Activated B cell treated with CpG ODN at 0.5 μM for 24 hours (primary cell): ENCODE results near the gene CYB561D1. TPM values are rescaled to one million over a fixed set of nuclear protein-coding genes. Genes with fewer than 3 reads are reported as not detected.

Experiments used
- ATAC-seq: fragments of 200-7000 bp; cut with Tn5 transposase; one replicate; pipeline ENCODE4 v1.10.0; 2021; ENCODE audit warnings: low read depth, mild to moderate bottlenecking, moderate library complexity
- CTCF ChIA-PET: fragments of 350-600 bp; sonication (Branson Sonifier 250); formaldehyde crosslinking; loops from one replicate; lab custom pipeline; 2021; ENCODE audit warnings: antibody characterized with exemption; lab: Charles Lee
- POLR2A ChIA-PET: fragments of 350-600 bp; sonication (Branson Sonifier 250); formaldehyde crosslinking; loops from one replicate; lab custom pipeline; 2021; ENCODE audit warnings: antibody characterized with exemption; lab: Charles Lee
- DNase-seq: peaks from one replicate; pipeline ENCODE4 v3.0.0; 2022
- H3K27ac Mint-ChIP-seq: one replicate; pipeline ENCODE4 v1.8.0; 2020; ENCODE audit warnings: mixed read lengths
- H3K27me3 Mint-ChIP-seq: one replicate; pipeline ENCODE4 v1.8.0; 2021; ENCODE audit warnings: mixed read lengths
- H3K36me3 Mint-ChIP-seq: one replicate; pipeline ENCODE4 v1.8.0; 2021; ENCODE audit warnings: low read depth, mixed read lengths
- H3K4me1 Mint-ChIP-seq: one replicate; pipeline ENCODE4 v1.8.0; 2021; ENCODE audit warnings: mixed read lengths
- H3K4me3 Mint-ChIP-seq: one replicate; pipeline ENCODE4 v1.8.0; 2020; ENCODE audit warnings: mild to moderate bottlenecking, mixed read lengths
- H3K9me3 Mint-ChIP-seq: one replicate; pipeline ENCODE4 v1.8.0; 2020; ENCODE audit warnings: mixed read lengths
- intact Hi-C: fragments of 100-400 bp; cut with micrococcal nuclease; formaldehyde crosslinking; loops from one replicate; pipeline ENCODE4 v1.15.1; 2024
- total RNA-seq: library from RNA; stranded (reverse); gene quantifications from 2 replicates; pipeline ENCODE4 v1.2.3, GENCODE V29; 2022
- TF ChIP-seq, protein P1 (sequence below): fragments of 200-600 bp; IDR thresholded peaks from one replicate; pipeline ENCODE4 v1.8.0; 2022; ENCODE audit warnings: antibody characterized with exemption, mild to moderate bottlenecking

The CYB561D1 gene
- total RNA-seq, 1 donor from 2014 or later, result 18.1 TPM

DNA sequence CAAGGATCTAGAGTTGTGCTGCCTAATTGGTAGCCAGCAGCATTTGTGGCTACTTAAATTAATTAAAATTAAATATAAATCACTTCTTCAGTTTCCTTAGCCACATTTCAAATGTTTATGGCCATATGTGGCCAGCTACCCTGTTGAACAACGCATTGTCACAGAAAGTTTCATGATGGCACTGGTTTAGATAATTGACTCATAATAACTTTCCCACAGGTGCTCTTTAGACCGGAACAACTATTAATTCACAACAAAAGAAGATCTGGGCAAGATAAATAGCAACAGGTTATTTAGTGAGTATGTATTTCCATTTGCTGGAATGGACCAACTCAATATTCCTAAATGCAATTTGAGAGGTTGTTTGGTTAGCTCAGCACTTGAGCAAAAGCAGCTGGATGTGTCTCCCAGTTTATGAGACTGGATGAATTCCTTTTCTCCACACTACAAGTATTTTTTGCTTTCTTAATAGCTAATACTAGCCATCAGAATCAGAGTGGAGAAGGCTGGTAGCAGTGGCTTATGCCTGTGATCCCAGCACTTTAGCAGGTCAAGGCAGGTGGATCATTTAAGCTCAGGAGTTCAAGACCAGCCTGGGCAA lies 19.3 kb downstream of the CYB561D1 start:
- ChIA-PET CTCF (interaction anchor here (1.0 to 1.4 kb wide), 2 partner anchors 19 to 22 kb away, joined by 4 to 8 read pairs; no protein-coding TSS in a partner anchor), POLR2A (interaction anchor here (0.6 kb wide), 1 partner anchor 227 kb away, joined by 5 read pairs; no protein-coding TSS in a partner anchor)
- intact Hi-C loops, result no loop called here
- peaks cover 15% of the 10 kb centered on the region for H3K4me1 Mint-ChIP-seq
- DNase-seq (no peak), ATAC-seq (no peak)
- peaks cover 14% of the 10 kb centered on the region for H3K27me3 Mint-ChIP-seq
- no peaks in the 10 kb centered on the region for H3K9me3 Mint-ChIP-seq
- TF ChIP-seq, protein P1, sequence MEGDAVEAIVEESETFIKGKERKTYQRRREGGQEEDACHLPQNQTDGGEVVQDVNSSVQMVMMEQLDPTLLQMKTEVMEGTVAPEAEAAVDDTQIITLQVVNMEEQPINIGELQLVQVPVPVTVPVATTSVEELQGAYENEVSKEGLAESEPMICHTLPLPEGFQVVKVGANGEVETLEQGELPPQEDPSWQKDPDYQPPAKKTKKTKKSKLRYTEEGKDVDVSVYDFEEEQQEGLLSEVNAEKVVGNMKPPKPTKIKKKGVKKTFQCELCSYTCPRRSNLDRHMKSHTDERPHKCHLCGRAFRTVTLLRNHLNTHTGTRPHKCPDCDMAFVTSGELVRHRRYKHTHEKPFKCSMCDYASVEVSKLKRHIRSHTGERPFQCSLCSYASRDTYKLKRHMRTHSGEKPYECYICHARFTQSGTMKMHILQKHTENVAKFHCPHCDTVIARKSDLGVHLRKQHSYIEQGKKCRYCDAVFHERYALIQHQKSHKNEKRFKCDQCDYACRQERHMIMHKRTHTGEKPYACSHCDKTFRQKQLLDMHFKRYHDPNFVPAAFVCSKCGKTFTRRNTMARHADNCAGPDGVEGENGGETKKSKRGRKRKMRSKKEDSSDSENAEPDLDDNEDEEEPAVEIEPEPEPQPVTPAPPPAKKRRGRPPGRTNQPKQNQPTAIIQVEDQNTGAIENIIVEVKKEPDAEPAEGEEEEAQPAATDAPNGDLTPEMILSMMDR, result no peak
- H3K27ac Mint-ChIP-seq, result no peak overlapping the region
- H3K36me3 Mint-ChIP-seq, result no peaks in the 10 kb centered on the region
- no peak overlapping the region for H3K4me3 Mint-ChIP-seq

DNA sequence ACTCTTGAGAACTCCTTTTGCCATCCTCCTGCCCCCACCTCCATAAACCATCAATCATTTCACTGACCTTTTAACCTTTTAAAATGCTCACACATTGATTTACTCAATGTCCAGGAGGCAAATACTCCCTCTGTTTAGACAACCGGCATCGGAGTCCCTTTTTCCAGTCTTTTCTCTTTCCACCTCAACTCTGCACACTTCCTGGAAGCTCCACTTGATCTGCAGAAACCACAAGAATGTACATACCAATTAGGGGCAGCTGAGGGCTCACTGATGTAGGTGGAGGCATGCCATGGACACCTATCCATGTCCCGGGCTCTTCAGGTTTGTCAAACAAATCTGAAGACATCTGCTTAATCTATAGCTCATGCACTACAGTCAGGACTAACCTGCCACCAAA lies 21.0 kb downstream of the CYB561D1 start:
- Mint-ChIP-seq H3K4me1 (peaks cover 7% of the 10 kb centered on the region), H3K27ac (no peak overlapping the region), H3K9me3 (no peaks in the 10 kb centered on the region), H3K4me3 (no peak overlapping the region), H3K27me3 (peaks cover 8% of the 10 kb centered on the region), H3K36me3 (no peaks in the 10 kb centered on the region)
- ATAC-seq, result no peak
- TF ChIP-seq, protein P1, result no peak
- no peak for DNase-seq
- intact Hi-C loops, result no loop called here
- ChIA-PET POLR2A (no interaction called here), CTCF (interaction anchor here (2.2 to 3.8 kb wide), 3 partner anchors 17 to 23 kb away, joined by 7 to 15 read pairs (median 12); no protein-coding TSS in a partner anchor)

DNA sequence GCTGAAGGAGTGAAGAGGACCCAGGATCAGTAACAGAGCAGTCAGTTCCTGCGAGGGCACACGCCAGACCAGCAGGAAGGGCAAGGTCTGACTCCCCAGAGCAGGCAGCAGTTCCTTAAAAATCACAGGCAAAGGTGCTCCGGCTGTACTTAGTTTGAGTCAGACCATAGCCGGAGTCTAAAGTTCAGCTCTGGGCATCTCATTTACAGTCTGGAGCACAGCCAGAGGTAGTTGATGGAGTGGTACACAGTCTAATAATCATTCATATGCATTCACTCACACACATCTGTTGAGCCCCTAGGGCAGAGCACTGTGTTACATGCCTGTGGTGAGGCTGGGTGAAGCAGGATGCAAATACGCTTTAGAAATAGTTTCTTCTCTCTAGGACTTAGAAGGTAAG lies 23.0 kb downstream of the CYB561D1 start:
- H3K27ac Mint-ChIP-seq, result no peak overlapping the region
- no peaks in the 10 kb centered on the region for H3K36me3 Mint-ChIP-seq
- intact Hi-C loops, result no loop called here
- ATAC-seq (no peak), DNase-seq (no peak)
- ChIA-PET POLR2A (no interaction called here), CTCF (interaction anchor here (2.2 to 3.8 kb wide), 2 partner anchors 19 to 25 kb away, joined by 7 to 15 read pairs; no protein-coding TSS in a partner anchor)
- no peaks in the 10 kb centered on the region for H3K9me3 Mint-ChIP-seq
- TF ChIP-seq, protein P1, result no peak
- H3K27me3 Mint-ChIP-seq, result peaks cover 9% of the 10 kb centered on the region
- H3K4me1 Mint-ChIP-seq, result no peaks in the 10 kb centered on the region
- no peak overlapping the region for H3K4me3 Mint-ChIP-seq

DNA sequence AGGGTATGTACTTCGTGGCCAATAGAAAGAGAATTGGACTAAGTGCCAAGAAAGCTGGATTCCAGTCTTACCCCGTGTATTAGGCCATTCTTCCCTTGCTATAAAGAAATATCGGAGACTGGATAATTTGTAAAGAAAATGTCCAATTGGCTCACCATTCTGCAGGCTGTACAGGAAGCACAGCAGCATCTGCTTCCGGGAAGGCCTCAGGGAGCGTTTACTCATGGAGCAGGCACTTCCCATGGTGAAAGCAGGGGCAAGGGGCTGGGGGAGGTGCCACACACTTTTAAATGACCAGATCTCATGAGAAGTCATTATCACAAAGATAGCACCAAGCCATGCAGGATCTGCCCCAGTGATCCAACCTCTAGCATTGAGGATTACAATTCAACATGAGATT lies 23.4 kb downstream of the CYB561D1 start:
- ATAC-seq (no peak), DNase-seq (no peak)
- Mint-ChIP-seq H3K27ac (no peak overlapping the region), H3K4me3 (no peak overlapping the region), H3K36me3 (no peaks in the 10 kb centered on the region), H3K27me3 (peaks cover 9% of the 10 kb centered on the region), H3K4me1 (no peaks in the 10 kb centered on the region), H3K9me3 (no peaks in the 10 kb centered on the region)
- ChIA-PET POLR2A (no interaction called here), CTCF (interaction anchor here (1.8 to 3.8 kb wide), 2 partner anchors 15 to 26 kb away, joined by 7 to 15 read pairs; no protein-coding TSS in a partner anchor)
- intact Hi-C loops, result no loop called here
- TF ChIP-seq, protein P1, result no peak

DNA sequence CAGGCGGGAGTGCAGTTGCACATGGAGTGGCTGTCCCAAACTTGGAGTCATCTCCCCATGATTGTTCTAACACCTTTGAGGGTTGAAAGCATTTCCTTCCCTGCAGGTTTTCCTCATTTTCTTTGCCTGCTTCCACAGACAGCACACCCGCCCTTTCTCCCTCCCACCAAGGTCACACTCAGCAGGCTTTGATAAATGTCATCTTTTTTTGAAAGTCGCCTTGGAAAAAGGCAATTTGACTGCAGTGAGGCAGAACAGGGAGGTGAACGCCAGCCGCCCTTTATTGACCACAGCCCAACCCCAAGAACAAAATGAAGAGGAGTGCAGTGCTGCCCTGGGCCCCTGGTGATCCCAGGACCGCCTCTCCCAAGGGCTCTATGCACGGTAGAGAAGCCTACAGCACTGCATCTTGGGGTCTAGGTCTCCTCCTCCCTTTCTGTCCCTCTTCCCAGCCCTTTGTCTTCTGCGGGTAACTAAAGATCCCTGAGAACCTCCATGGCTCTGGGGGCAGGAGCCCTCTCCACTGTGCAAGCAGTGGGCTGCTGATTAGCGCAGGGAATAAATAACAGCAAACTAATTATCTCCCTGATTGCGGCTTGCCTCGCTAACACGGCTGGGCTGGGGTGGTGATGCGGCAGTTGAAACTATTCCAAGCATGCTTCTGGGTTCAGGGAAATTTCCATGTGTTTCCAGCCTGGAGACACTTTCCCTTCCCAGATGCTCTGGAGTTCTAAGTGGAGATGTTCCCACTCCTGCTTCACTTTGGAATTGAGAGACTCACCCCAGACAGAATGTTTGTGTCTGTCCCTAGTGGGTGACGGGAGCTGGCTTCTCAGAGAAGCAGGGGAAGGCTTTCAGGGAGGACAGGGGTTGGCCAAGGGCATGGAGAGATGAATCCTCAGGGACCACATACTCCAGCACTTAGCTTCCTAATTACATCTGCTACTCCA lies 27.4 kb downstream of the CYB561D1 start:
- peaks cover 6% of the 10 kb centered on the region for H3K27me3 Mint-ChIP-seq
- H3K4me1 Mint-ChIP-seq, result no peaks in the 10 kb centered on the region
- ATAC-seq, result no peak
- DNase-seq, result no peak
- no peak overlapping the region for H3K27ac Mint-ChIP-seq
- ChIA-PET POLR2A (no interaction called here), CTCF (no interaction called here)
- TF ChIP-seq, protein P1, result no peak
- H3K9me3 Mint-ChIP-seq, result no peaks in the 10 kb centered on the region
- no peaks in the 10 kb centered on the region for H3K36me3 Mint-ChIP-seq
- no peak overlapping the region for H3K4me3 Mint-ChIP-seq
- intact Hi-C loops, result no loop called here
